GM18517 (cell line): Measurements from ENCODE around the gene ZNF470.

Experiments used
- ATAC-seq: cut with Tn5 transposase; IDR thresholded peaks from one replicate; pipeline ENCODE4 v1.9.1; 2021; ENCODE audit warnings: mild to moderate bottlenecking, moderate library complexity; ENCODE audit not compliant: unreplicated experiment

ZNF470 gene

GRCh38 chr19:56608274-56608964, 41.2 kb downstream of the ZNF470 start:
- no peak for ATAC-seq

- ATAC-seq: no peak
These were observed 44.0 kb downstream of the ZNF470 start for GRCh38 chr19:56611288-56611687.

GRCh38 chr19:56612737-56613136, 45.5 kb downstream of the ZNF470 start:
- no peak for ATAC-seq

- ATAC-seq: no peak
These were observed 46.4 kb downstream of the ZNF470 start for GRCh38 chr19:56613639-56614038.

GRCh38 chr19:56617531-56617930, 50.3 kb downstream of the ZNF470 start:
- ATAC-seq: no peak

GRCh38 chr19:56619121-56619520, 51.9 kb downstream of the ZNF470 start:
- ATAC-seq: no peak

GRCh38 chr19:56622374-56622773, 55.1 kb downstream of the ZNF470 start:
- ATAC-seq: no peak

- no peak for ATAC-seq
These were observed 55.7 kb downstream of the ZNF470 start for GRCh38 chr19:56623006-56623405.

- no peak for ATAC-seq
These were observed 58.4 kb downstream of the ZNF470 start for GRCh38 chr19:56625708-56626107.

- ATAC-seq: no peak
These were observed 65.8 kb downstream of the ZNF470 start for GRCh38 chr19:56633021-56633420.

- no peak for ATAC-seq
These were observed 70.8 kb downstream of the ZNF470 start for GRCh38 chr19:56637976-56638555.
